HepG2 (cell line): ENCODE measurements around the gene HDHD3. TPM values are rescaled to one million over a fixed set of nuclear protein-coding genes. Genes with fewer than 3 reads are reported as not detected.

Experiments used
- ATM ChIP-seq: fragments of 450-650 bp; IDR thresholded peaks from 2 replicates; pipeline ENCODE4 v1.7.1; 2017; ENCODE audit warnings: mild to moderate bottlenecking, borderline replicate concordance
- ZNF318 ChIP-seq: sonication (generic); formaldehyde crosslinking; IDR thresholded peaks from 2 replicates; pipeline ENCODE4 v1.4.0; 2020; ENCODE audit warnings: mild to moderate bottlenecking, missing genetic modification reagents
- polyA plus RNA-seq, 8 experiments: library from polyadenylated mRNA; depleted of rRNA in 3 of 8; stranded (reverse) in 7 of 8; unstranded in 1 of 8; fragments of >200 nt; fragmentation: Illumina TruSeq in 4 of 8; extraction: Trizol in 4 of 8; gene quantifications; 2 replicates each; pipeline versions ENCODE4 v1.2.1 to v1.2.3, GENCODE V29; 2011 to 2016; ENCODE audit warnings: low read depth in 4 of 8, missing spikeins in 1 of 8, mixed read lengths in 1 of 8; ENCODE audit not compliant: insufficient read depth in 1 of 8
- total RNA-seq, 5 experiments: library from RNA; depleted of rRNA; stranded (reverse); fragments of >200 nt; fragmentation: Illumina TruSeq; extraction: Trizol; gene quantifications; 2 replicates each; pipeline ENCODE4 v1.2.3, GENCODE V29; 2016; ENCODE audit warnings: low read depth in 1 of 5
- TF ChIP-seq, protein P1 (sequence below): sonication (generic); formaldehyde crosslinking; conservative IDR thresholded peaks from 2 replicates; pipeline ENCODE4 v1.8.0; 2022; ENCODE audit warnings: low read depth, missing genetic modification reagents

Gene HDHD3
- total and polyA plus RNA-seq, 2 of the 13 experiments (the other 11 are each of a cell fraction or from before 2014, with no cell fraction given), result 23.1 to 38.5 TPM

- TF ChIP-seq, protein P1, sequence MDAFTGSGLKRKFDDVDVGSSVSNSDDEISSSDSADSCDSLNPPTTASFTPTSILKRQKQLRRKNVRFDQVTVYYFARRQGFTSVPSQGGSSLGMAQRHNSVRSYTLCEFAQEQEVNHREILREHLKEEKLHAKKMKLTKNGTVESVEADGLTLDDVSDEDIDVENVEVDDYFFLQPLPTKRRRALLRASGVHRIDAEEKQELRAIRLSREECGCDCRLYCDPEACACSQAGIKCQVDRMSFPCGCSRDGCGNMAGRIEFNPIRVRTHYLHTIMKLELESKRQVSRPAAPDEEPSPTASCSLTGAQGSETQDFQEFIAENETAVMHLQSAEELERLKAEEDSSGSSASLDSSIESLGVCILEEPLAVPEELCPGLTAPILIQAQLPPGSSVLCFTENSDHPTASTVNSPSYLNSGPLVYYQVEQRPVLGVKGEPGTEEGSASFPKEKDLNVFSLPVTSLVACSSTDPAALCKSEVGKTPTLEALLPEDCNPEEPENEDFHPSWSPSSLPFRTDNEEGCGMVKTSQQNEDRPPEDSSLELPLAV, result no peak
- TF ChIP-seq ZNF318 (CRISPR knock-in tag), result no peak
- TF ChIP-seq ATM, result no peak
Observed at GRCh38 chr9:113387560-113388230, 10.9 kb upstream of the HDHD3 start (continued).
